ENCODE results near the gene GALK2.

The GALK2 gene

GRCh38 chr15:49225572-49226281, 55.7 kb downstream of the GALK2 start:
- Histone ChIP-seq H2AFZ (ENCODE audit: low read length) (no peak overlapping the region), H3K4me2 (ENCODE audit: low read length) (no peak overlapping the region)

GRCh38 chr15:49227602-49228001, 57.6 kb downstream of the GALK2 start:
- H2AFZ ChIP-seq (ENCODE audit: low read length), result no peak overlapping the region
- no peak overlapping the region for H3K9ac ChIP-seq (ENCODE audit: low read length)
- TF ChIP-seq EZH2 (IDR thresholded peaks at IDR 0.05; ENCODE audit: borderline replicate concordance, low read length) (no peak), CTCF (IDR thresholded peaks at IDR 0.05; ENCODE audit: low read length) (no peak)
- H3F3A ChIP-seq (ENCODE audit: insufficient read depth, low read length), result no peaks in the 10 kb centered on the region
- H3K4me3 ChIP-seq (ENCODE audit: low read depth, low read length, poor library complexity, severe bottlenecking), result no peak overlapping the region
- H3K9me2 ChIP-seq (ENCODE audit: low read depth, low read length), result no peaks in the 10 kb centered on the region
- no peaks in the 10 kb centered on the region for H4K20me1 ChIP-seq (ENCODE audit: insufficient read depth, low read length)
- H3K79me2 ChIP-seq (ENCODE audit: insufficient read depth, low read length), result no peaks in the 10 kb centered on the region
- H3K27ac ChIP-seq (ENCODE audit: low read depth, low read length, poor library complexity, severe bottlenecking), result no peak overlapping the region
- H3K27me3 ChIP-seq (ENCODE audit: insufficient read depth, low read length), result no peaks in the 10 kb centered on the region
- peaks cover 9% of the 10 kb centered on the region for H3K36me3 ChIP-seq (ENCODE audit: insufficient read depth, low read length)
- no peak overlapping the region for H3K4me2 ChIP-seq (ENCODE audit: low read length)
- peaks cover 6% of the 10 kb centered on the region; the same call in 1 of the 2 replicates for H3K9me3 ChIP-seq (ENCODE audit: low read length)
- H3K4me1 ChIP-seq (ENCODE audit: insufficient read depth, low read length, severe bottlenecking), result no peaks in the 10 kb centered on the region

More at GRCh38 chr15:49225572-49226281, 55.7 kb downstream of the GALK2 start:
- Histone ChIP-seq H3K4me1 (ENCODE audit: insufficient read depth, low read length, severe bottlenecking) (no peaks in the 10 kb centered on the region), H3K4me3 (ENCODE audit: low read depth, low read length, poor library complexity, severe bottlenecking) (no peak overlapping the region), H3K9me2 (ENCODE audit: low read depth, low read length) (no peaks in the 10 kb centered on the region), H3K27me3 (ENCODE audit: insufficient read depth, low read length) (no peaks in the 10 kb centered on the region), H4K20me1 (ENCODE audit: insufficient read depth, low read length) (no peaks in the 10 kb centered on the region), H3K9me3 (ENCODE audit: low read length) (peaks cover 7% of the 10 kb centered on the region; the same call in 1 of the 2 replicates), H3F3A (ENCODE audit: insufficient read depth, low read length) (no peaks in the 10 kb centered on the region), H3K27ac (ENCODE audit: low read depth, low read length, poor library complexity, severe bottlenecking) (no peak overlapping the region), H3K9ac (ENCODE audit: low read length) (no peak overlapping the region), H3K36me3 (ENCODE audit: insufficient read depth, low read length) (peaks cover 5% of the 10 kb centered on the region), H3K79me2 (ENCODE audit: insufficient read depth, low read length) (no peaks in the 10 kb centered on the region)
- TF ChIP-seq CTCF (IDR thresholded peaks at IDR 0.05; ENCODE audit: low read length), result no peak
- TF ChIP-seq EZH2 (IDR thresholded peaks at IDR 0.05; ENCODE audit: borderline replicate concordance, low read length), result no peak

- Histone ChIP-seq H3K36me3 (ENCODE audit: insufficient read depth, low read length) (peaks cover 9% of the 10 kb centered on the region), H3K79me2 (ENCODE audit: insufficient read depth, low read length) (no peaks in the 10 kb centered on the region), H4K20me1 (ENCODE audit: insufficient read depth, low read length) (no peaks in the 10 kb centered on the region), H2AFZ (ENCODE audit: low read length) (no peak overlapping the region), H3K27ac (ENCODE audit: low read depth, low read length, poor library complexity, severe bottlenecking) (no peak overlapping the region), H3K4me3 (ENCODE audit: low read depth, low read length, poor library complexity, severe bottlenecking) (no peak overlapping the region), H3K4me1 (ENCODE audit: insufficient read depth, low read length, severe bottlenecking) (no peaks in the 10 kb centered on the region), H3F3A (ENCODE audit: insufficient read depth, low read length) (no peaks in the 10 kb centered on the region), H3K9ac (ENCODE audit: low read length) (no peak overlapping the region), H3K9me2 (ENCODE audit: low read depth, low read length) (no peaks in the 10 kb centered on the region), H3K4me2 (ENCODE audit: low read length) (no peak overlapping the region), H3K27me3 (ENCODE audit: insufficient read depth, low read length) (no peaks in the 10 kb centered on the region), H3K9me3 (ENCODE audit: low read length) (0 out of 2 replicates have a peak, but pooled peaks cover 3% of the 10 kb centered on the region)
- TF ChIP-seq EZH2 (IDR thresholded peaks at IDR 0.05; ENCODE audit: borderline replicate concordance, low read length), result no peak
- no peak for TF ChIP-seq CTCF (IDR thresholded peaks at IDR 0.05; ENCODE audit: low read length)
These were observed 59.9 kb downstream of the GALK2 start for GRCh38 chr15:49229922-49230321.

Measured in OCI-LY1 (cell line).